ENCODE results near the gene GJC2. TPM values are rescaled to one million over a fixed set of nuclear protein-coding genes. Genes with fewer than 3 reads are reported as not detected.

Gene GJC2
- total and polyA plus RNA-seq, 3 experiments from 2014 or later = 0.57 to 1.1 TPM; not detected in 1

Other genes starting within 250 kb of the GJC2 start
- under 1 TPM; 0.07 to 0.13 TPM for gene WNT9A, start 202.0 kb upstream of the GJC2 start, total RNA-seq
- gene WNT9A, start 202.0 kb upstream of the GJC2 start, polyA plus RNA-seq = not detected
- not detected for gene WNT3A, start 142.9 kb upstream of the GJC2 start, total RNA-seq
- not detected for gene WNT3A, start 142.9 kb upstream of the GJC2 start, polyA plus RNA-seq
- 100 to 1,000 TPM; 379 TPM for gene ARF1, start 67.2 kb upstream of the GJC2 start, total RNA-seq
- gene ARF1, start 67.2 kb upstream of the GJC2 start, polyA plus RNA-seq = 569 TPM
- gene C1orf35, start 46.6 kb upstream of the GJC2 start, total RNA-seq = 10 to 100 TPM; 28.7 to 29.2 TPM
- 21.4 TPM for gene C1orf35, start 46.6 kb upstream of the GJC2 start, polyA plus RNA-seq
- 10 to 100 TPM; 70.0 to 71.8 TPM for gene MRPL55, start 40.6 kb upstream of the GJC2 start, total RNA-seq
- gene MRPL55, start 40.6 kb upstream of the GJC2 start, polyA plus RNA-seq = 146 TPM
- 100 to 1,000 TPM; 222 to 245 TPM for gene GUK1, start 9.7 kb upstream of the GJC2 start, total RNA-seq
- gene GUK1, start 9.7 kb upstream of the GJC2 start, polyA plus RNA-seq = 467 TPM
- gene IBA57, start 15.9 kb downstream of the GJC2 start, total RNA-seq = 10 to 100 TPM; 12.6 to 13.6 TPM
- 5.4 TPM for gene IBA57, start 15.9 kb downstream of the GJC2 start, polyA plus RNA-seq
- gene OBSCN, start 58.1 kb downstream of the GJC2 start, total RNA-seq = 10 to 100 TPM; 10.9 to 13.6 TPM
- 3.0 TPM for gene OBSCN, start 58.1 kb downstream of the GJC2 start, polyA plus RNA-seq